Neutrophil (primary cell): ENCODE data around the gene HTRA2.
A peak's percentile ranks its signal among the peaks of the same experiment; 100 is the strongest.

ENCODE experiments used
- H3K27ac ChIP-seq: fragments of 200-600 bp; sonication (generic); 2 replicates; pipeline ENCODE4 v1.5.1; 2016; ENCODE audit warnings: mild to moderate bottlenecking, moderate library complexity
- H3K27me3 ChIP-seq: fragments of 200-600 bp; sonication (generic); 2 replicates; pipeline ENCODE4 v1.6.0; 2016; ENCODE audit warnings: mild to moderate bottlenecking
- H3K36me3 ChIP-seq: fragments of 200-600 bp; sonication (generic); 2 replicates; pipeline ENCODE4 v1.5.1; 2017
- H3K4me1 ChIP-seq, 2 experiments: fragments of 200-600 bp in 1 of 2; sonication (generic) in 1 of 2; 1 replicate in 1 of 2; 2 replicates in 1 of 2; pipeline versions ENCODE4 v1.5.1 to v1.6.1; 2013 to 2016; ENCODE audit warnings: low read depth in 1 of 2, low read length in 1 of 2, mild to moderate bottlenecking in 1 of 2, moderate library complexity in 1 of 2; ENCODE audit not compliant: control insufficient read depth in 1 of 2, insufficient read depth in 1 of 2
- H3K4me3 ChIP-seq, 2 experiments: fragments of 200-600 bp in 1 of 2; sonication (generic) in 1 of 2; 1 replicate in 1 of 2; 2 replicates in 1 of 2; pipeline ENCODE4 v1.5.1; 2013 to 2016; ENCODE audit warnings: low read depth in 1 of 2, low read length in 1 of 2, mild to moderate bottlenecking in 1 of 2, moderate library complexity in 1 of 2
- H3K9me3 ChIP-seq: fragments of 200-600 bp; sonication (generic); 2 replicates; pipeline ENCODE4 v1.5.1; 2016
- CTCF ChIP-seq: fragments of 200-600 bp; sonication (generic); IDR thresholded peaks from 2 replicates; pipeline ENCODE4 v1.5.1; 2016; ENCODE audit warnings: antibody characterized with exemption

HTRA2 gene

GRCh38 chr2:74524005-74524404 is 5.7 kb upstream of the HTRA2 start:
- Histone ChIP-seq H3K4me3 (no peak overlapping the region), H3K36me3 (peaks cover 25% of the 10 kb centered on the region), H3K9me3 (no peaks in the 10 kb centered on the region), H3K27ac (no peak overlapping the region), H3K27me3 (peaks cover 44% of the 10 kb centered on the region), H3K4me1 (peaks cover 11 to 13% of the 10 kb centered on the region in 2 experiments)
- TF ChIP-seq CTCF = no peak

- Histone ChIP-seq H3K9me3 (no peaks in the 10 kb centered on the region), H3K36me3 (peaks cover 25% of the 10 kb centered on the region), H3K27me3 (peaks cover 33% of the 10 kb centered on the region), H3K4me3 (no peak overlapping the region), H3K4me1 (peaks cover 15 to 17% of the 10 kb centered on the region in 2 experiments), H3K27ac (no peak overlapping the region)
- TF ChIP-seq CTCF = no peak
Observed at GRCh38 chr2:74524955-74525716, 4.6 kb upstream of the HTRA2 start.

GRCh38 chr2:74525717-74526648 is 3.8 kb upstream of the HTRA2 start, which contains the start of gene DQX1:
TSS of gene DQX1 (minus strand) at chr2:74526231. CDS start at chr2:74525729, 502 bp downstream.
- H3K27me3 ChIP-seq = peaks cover 24% of the 10 kb centered on the region
- H3K9me3 ChIP-seq = no peaks in the 10 kb centered on the region
- H3K4me3 ChIP-seq = no peak within 1 kb of the TSS
- H3K4me1 ChIP-seq = peaks cover 23 to 25% of the 10 kb centered on the region in 2 experiments
- no peak for TF ChIP-seq CTCF
- peak within 1 kb of the TSS; percentile 26 for H3K27ac ChIP-seq
- peaks cover 25% of the 10 kb centered on the region for H3K36me3 ChIP-seq

GRCh38 chr2:74526649-74527230 is 3.0 kb upstream of the HTRA2 start:
- peak overlapping the region; percentile 26 for H3K27ac ChIP-seq
- peaks cover 17% of the 10 kb centered on the region for H3K27me3 ChIP-seq
- peaks cover 31 to 33% of the 10 kb centered on the region in 2 experiments for H3K4me1 ChIP-seq
- no peaks in the 10 kb centered on the region for H3K9me3 ChIP-seq
- no peak overlapping the region for H3K4me3 ChIP-seq
- H3K36me3 ChIP-seq = peaks cover 25% of the 10 kb centered on the region
- no peak for TF ChIP-seq CTCF

- no peak for TF ChIP-seq CTCF
- Histone ChIP-seq H3K36me3 (peaks cover 29% of the 10 kb centered on the region), H3K9me3 (no peaks in the 10 kb centered on the region), H3K4me1 (peaks cover 32 to 33% of the 10 kb centered on the region in 2 experiments), H3K27me3 (peaks cover 7% of the 10 kb centered on the region), H3K27ac (no peak overlapping the region), H3K4me3 (no peak overlapping the region)
Observed at GRCh38 chr2:74527741-74528140, 2.0 kb upstream of the HTRA2 start.
